Measurements from ENCODE around the gene PTPRT. TPM values are rescaled to one million over a fixed set of nuclear protein-coding genes. Genes with fewer than 3 reads are reported as not detected.

Gene PTPRT
- total RNA-seq, 1 donor from 2014 or later = not detected

- DNase-seq (ENCODE audit: low read depth in 2 of 2) = no peak
These were observed 1055.2 kb downstream of the PTPRT start for GRCh38 chr20:42134265-42135098.

DNA sequence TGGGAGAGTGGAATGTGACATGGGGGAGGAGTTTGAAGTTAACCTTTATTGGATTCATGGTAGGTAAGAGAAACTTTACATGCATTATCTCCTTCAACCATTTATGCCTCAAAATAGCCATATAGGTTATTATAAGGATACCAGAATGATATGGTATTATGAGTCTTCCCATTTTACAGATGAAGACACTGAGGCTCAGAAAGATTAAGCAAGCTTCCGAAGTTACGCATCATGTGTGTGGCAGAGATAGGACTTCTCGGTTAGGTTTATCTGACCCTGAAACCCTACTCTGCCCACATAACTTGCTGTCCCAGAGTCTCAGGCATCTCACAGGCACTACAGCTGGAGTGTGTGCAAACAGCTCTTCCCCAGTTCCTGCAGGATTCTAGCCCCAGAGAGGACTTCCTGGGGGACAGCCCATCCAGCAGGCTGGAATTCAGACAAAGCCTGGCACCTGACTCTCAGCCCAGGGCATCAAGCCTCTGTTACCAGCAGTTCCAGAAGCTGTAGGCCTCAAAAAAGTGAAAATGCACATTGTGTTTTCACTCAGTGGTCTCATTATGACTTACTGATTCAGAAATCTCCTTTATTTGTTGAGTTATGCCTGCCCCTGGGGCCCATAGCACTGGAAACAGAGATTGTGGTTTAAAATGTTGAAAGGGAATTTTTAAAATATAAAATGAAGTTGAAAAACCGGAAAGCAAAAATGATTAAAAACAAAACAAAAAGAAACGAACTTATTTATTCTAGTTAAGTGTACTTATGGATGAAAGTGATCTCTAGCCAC, 1058.7 kb downstream of the PTPRT start:
- DNase-seq (ENCODE audit: low read depth in 2 of 2) = no peak

DNA sequence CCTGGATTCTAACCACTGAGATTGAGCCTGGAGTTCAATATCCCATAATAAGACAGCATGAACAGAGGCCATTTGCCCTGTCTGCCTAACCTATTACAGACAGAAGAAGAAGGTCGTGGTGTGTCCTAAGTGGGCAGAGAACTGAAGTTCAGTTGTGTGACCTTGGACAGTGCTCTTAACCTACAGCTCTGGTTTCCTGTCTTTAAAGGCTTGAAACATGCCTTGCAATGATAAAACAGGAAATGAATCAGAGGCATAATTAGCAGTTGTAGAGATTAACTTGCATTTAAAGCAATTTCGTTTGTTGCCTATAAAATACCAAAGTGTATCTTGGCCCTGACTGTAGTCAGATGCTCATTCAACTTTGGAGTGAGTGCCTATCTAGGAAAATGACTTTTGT, 1064.3 kb downstream of the PTPRT start:
- DNase-seq (ENCODE audit: low read depth in 2 of 2) = no peak

DNA sequence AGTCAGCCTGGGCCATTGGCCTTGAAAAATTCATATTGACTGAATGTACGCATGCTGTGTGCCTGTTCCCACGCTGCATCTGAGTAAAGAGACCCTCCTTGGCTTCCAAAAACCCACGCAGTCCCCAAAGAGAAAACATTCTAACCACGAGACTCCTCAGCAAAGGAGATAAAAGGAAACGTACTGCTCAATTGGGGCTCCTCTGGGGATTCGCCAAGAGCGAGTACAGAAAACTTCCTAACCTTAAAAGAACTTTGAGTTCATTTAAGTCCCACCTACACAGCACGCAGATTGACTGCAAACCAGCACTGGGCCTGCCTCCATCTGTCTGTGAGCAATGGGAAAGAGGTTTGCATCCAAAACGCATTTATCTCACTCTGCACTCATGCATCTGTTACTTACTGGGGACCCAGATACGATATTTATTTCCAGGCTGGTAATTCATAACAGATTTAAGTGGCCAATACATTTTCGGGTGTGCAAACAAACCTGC, 1065.7 kb downstream of the PTPRT start:
- DNase-seq (ENCODE audit: low read depth in 2 of 2) = no peak

DNA sequence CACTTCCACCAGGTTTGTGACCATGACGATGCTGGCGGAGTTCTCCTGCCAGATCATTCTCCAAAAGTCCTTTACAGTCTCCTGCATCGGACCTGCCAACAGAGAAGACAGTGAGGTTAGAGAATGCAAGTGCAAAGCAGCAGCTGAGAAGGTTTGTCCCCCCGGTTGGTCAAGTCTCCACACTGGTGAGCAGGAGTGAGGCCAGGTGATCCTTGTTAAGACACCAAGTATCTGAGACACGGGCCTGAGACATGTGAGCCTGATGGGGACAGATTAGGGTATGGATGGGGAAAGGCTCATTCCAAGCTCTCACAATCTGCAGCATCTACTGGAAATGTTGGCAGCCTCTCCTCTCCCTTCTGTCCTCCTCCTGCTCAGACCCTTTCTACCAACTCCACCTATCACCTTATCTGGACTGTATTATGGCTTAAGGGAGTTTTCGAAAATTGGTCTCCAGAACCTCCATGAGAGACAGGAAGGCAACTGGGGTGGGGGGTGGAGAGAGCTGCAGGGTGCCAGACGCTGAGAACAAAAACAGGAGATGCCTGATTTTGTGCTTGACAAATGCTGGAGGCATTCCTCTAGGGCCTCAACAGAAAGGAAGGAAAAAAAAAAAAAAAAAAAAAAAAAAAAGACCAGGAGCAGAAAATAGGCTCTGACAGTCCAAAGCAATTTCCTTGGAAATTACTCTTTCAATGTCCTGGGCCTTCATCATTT, 1071.1 kb downstream of the PTPRT start:
- no peak for DNase-seq (ENCODE audit: low read depth in 2 of 2)

DNA sequence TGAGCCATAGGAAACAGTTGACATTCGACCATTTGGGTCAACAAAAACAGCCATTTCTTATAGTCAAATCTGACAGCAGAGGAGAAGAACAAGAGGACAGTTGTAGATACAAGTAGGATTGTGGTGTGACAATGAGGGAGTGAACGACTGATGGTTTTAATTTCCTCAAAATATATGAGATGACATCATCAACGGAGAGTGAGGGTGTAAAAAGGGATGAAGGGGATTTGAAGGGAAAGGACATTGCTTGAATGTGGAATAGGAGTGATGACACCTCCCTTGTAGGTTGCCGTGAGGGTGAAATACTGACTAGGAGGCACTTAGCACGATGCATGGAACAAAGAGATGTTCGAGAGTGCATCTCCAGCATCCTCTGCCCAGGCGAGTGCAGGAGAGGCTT, 1071.7 kb downstream of the PTPRT start:
- DNase-seq (ENCODE audit: low read depth in 2 of 2) = no peak

DNA sequence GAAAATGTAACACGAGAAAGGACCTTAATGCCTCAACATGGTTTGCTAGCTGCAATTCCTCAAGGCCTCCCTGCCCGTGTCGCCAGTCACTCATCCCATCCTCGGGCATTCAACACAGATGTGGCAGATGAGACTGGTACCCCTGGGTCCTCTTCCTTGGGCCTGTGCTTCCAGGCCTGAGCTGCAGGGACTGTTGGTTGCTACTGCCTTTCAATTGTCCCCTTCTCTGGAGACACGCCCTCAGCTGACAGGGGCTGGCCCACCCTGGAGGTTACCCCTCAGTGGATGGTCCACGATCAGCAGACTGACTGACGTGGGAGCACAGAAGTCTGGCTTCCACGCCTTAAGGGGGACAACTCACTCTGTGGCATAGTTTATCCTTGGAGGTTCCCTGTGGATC, 1076.5 kb downstream of the PTPRT start:
- no peak for DNase-seq (ENCODE audit: low read depth in 2 of 2)

DNA sequence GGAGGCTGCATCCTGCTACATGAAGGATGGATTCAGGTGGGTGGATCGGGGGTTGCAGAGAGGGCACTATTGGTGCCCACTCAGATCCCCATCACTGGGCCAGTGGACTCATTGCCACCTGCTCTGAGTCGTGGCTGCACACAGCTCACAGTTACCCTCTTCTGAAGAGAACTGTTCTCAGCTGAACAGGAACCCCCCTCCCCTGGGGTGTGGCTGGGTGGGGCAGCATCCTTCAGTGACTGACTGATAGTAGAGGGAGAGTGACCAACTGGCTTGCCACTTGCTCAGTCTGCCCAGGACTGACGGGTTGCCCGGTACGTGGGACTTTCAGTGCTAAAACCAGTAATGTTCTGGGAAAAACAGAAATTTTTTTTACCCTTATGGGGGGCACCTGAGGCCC, 1077.5 kb downstream of the PTPRT start:
- no peak for DNase-seq (ENCODE audit: low read depth in 2 of 2)

DNA sequence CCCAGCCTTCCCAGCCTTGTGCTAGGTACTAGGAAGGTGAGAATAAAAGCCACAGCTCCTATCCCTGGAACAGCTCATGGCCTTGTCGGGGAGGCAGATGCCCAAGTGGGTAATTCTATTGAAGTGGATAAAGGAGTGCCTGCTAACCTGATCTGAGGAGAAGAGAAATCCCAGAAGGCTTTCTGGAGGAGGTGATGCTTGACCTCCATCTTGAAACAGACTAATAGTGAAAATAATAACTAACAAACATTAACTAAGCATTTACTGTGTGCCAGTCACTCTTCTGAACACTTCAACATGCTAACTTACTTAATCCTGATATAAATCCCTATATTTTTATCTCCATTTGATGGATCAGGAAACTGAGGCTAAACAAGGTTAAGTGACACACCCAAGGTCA, 1078.4 kb downstream of the PTPRT start:
- DNase-seq (ENCODE audit: low read depth in 2 of 2) = no peak

DNA sequence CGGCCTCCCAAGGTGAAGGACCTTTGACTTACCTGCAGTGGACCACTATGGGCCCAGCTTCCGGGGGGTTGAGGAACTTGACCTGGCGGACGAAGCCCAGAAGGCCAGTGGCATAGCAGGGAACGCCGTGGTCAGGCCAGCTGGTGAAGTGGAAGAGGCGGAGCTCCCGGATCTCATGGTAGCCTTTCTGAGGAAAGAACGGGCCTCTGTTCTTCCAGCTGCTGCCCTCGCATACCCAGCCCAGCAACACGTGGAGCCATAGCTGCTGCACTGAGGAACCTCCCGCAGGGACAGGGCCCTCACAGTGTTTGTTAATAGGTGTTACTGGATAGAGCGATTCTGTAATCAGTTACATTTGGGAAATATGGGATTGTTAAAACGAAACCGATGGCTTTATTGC, 1079.4 kb downstream of the PTPRT start:
- no peak for DNase-seq (ENCODE audit: low read depth in 2 of 2)

DNA sequence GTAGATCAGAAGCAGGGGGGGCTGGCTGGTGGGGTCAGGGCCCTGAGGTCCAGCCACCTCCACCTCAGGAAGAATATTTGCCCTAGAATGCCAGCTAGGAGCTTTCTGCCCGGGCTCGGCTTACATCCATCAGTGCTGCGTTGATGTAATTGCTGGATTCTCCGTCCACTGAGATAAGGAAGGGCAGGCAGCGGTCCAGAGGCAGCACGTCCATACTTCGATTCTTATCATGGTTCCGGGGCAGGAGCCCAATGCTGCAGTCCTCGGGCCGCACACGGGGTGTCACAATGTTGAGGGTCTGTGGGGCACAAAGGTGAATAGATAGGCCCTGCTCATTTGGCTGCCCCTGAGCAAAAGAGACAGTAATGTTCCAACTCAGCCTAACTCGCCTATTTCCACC, 1087.7 kb downstream of the PTPRT start:
- no peak for DNase-seq (ENCODE audit: low read depth in 2 of 2)

GRCh38 chr20:42100137-42100704, 1089.5 kb downstream of the PTPRT start:
- DNase-seq (ENCODE audit: low read depth in 2 of 2) = no peak

- DNase-seq (ENCODE audit: low read depth in 2 of 2) = no peak
These were observed 1090.6 kb downstream of the PTPRT start for GRCh38 chr20:42099101-42099500.

DNA sequence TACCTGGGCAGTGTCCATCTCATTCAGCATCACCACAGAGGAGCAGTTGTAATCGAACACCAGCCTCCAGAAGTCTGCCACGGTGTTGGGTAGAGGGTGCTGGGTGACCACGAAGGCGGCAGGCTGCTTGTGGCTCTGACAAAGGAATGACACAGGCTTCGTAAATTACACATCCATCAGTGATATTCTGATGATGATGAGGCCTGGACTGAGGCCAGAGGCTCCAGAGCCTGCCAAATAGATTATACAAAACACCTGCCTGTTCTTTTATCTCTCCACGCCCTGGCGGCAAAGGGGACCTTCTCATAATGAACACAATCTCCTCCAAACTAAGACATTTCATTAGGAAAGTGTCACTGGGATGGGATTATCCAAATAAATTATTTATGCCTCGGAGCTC, 1091.3 kb downstream of the PTPRT start:
- no peak for DNase-seq (ENCODE audit: low read depth in 2 of 2)

- DNase-seq (ENCODE audit: low read depth in 2 of 2) = no peak
These were observed 1092.0 kb downstream of the PTPRT start for GRCh38 chr20:42097741-42098140.

- no peak for DNase-seq (ENCODE audit: low read depth in 2 of 2)
These were observed 1094.5 kb downstream of the PTPRT start for GRCh38 chr20:42095221-42095620.

DNA sequence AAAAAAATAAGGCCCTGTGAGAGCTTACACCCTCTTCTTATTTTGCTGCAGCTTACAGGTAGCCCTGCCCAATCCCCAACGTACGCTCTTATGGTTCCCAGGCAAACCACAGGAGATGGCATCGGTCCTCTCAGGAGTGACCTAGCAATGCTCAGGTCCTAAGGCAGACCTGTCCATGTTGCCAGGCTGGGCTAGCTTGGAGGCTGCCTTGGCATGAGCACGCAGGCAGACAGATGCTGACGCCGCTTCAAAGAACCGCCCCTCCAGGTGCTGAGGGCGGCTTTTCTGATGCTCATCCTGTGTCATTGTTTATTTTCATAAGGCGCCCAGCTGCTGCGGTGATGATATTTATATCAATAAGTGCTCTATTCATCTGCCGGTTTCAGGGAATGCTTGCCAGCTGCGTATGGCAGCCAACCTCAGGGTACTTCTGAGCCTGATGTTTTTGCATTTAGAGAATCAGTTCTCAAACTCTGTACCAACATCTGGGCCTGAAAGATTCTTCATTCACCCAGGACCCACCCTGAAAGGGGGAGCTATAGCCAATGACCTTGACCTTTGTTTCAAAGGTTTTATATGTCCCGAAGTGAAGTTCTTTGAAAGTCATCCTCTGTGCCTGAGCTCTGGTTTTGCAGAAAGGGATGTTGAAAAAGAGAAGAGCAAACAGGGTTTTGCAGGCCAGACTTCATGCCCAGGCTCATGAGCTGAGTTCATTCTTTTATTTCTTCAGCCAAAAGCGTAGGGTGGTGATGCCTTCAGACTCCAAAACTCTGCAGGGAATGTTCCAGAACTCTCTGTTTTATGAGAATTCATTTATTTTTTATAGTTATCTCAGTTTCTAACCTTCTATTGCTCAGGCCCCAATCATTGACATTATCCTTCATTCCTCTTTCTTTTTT, 1095.9 kb downstream of the PTPRT start:
- DNase-seq (ENCODE audit: low read depth in 2 of 2) = no peak

DNA sequence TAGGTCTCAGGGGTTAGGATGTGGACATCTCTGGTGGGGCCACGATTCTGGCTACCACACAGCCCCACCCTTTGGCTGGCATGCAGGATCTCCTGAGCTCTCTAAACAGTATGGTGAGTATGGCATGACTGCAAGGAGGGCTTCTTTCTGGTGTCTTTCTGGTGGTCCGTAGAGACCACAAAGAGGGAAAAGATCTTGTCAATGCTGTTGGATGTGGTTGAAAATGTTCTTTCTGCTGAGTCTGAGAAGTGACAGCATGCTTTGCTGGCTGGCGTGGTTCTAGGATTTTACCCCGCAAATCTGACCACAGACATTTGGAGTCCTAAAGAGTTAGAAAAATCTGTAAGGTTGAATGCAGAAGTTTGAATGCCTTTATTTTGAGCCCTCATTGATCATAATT, 1096.7 kb downstream of the PTPRT start:
- DNase-seq (ENCODE audit: low read depth in 2 of 2) = no peak

GRCh38 chr20:42085366-42085765, 1104.3 kb downstream of the PTPRT start:
- no peak for DNase-seq (ENCODE audit: low read depth in 2 of 2)

DNA sequence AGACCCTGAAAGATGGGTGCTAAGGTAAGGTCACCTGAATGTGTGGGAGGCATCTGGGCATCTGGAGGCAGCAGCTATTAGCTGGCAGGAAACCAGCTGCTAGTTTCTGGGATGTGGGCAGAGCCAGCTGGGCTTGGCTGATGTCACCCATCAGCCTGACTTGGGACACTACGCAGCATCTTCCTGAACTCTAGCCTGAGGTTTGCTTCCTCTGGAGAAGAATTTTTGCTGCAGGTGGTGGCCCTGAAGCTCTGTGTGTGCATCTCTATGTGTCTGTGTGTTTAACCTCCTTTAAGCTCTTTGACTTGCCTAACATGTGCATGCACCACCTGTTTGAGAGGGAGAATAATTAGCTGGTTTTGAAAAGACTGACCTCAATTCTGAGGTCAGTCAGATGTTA, 1106.4 kb downstream of the PTPRT start:
- DNase-seq (ENCODE audit: low read depth in 2 of 2) = no peak

DNA sequence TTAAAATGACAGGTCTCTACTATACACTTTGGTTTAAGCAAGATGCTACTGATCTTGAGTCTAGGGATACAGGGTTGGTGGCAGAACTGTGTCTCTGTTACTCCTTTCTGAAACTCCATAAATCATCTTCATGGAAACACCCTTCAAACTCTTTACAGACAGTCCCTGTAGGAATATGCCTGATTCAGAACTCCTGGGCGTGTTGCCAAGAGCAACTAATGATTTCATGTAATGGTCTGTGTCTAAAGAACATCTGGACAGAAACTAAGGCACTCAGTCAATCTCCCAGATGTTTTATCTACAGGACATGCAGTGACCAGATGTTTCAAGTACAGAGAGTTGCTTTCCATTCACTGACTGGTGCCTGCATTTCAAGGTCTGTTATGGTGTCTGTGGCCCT, 1107.1 kb downstream of the PTPRT start:
- DNase-seq (ENCODE audit: low read depth in 2 of 2) = no peak
